GM12878 (cell line): ENCODE data around the gene BCAP29.

Source experiments
- ASH2L ChIP-seq: fragments of 300-600, 200-600 bp; sonication (generic); IDR thresholded peaks from 2 replicates; pipeline ENCODE4 v1.6.1; 2017; ENCODE audit warnings: low read depth, mild to moderate bottlenecking, borderline replicate concordance
- EZH2 ChIP-seq: IDR thresholded peaks from 2 replicates; pipeline ENCODE4 v1.6.1; 2012; ENCODE audit warnings: low read depth, mild to moderate bottlenecking, control low read depth, inconsistent platforms, low read length, borderline replicate concordance; ENCODE audit not compliant: control insufficient read depth
- STAT1 ChIP-seq: fragments of 450-650 bp; conservative IDR thresholded peaks from 2 replicates; pipeline ENCODE4 v1.6.1; 2014; ENCODE audit warnings: antibody characterized with exemption, mild to moderate bottlenecking
- YY1 ChIP-seq: IDR thresholded peaks from 2 replicates; pipeline ENCODE4 v1.6.1; 2011; ENCODE audit warnings: low read depth, mild to moderate bottlenecking, low read length
- TF ChIP-seq, protein P1 (sequence below): IDR thresholded peaks from 2 replicates; pipeline ENCODE4 v1.6.1; 2012; ENCODE audit warnings: low read length, inconsistent platforms
- TF ChIP-seq, protein P2 (sequence below): IDR thresholded peaks from 2 replicates; pipeline ENCODE4 v1.6.1; 2012; ENCODE audit warnings: low read depth, low read length, improper control_type of control experiment
- TF ChIP-seq, protein P3 (sequence below): fragments of 450-650 bp; IDR thresholded peaks from 2 replicates; pipeline ENCODE4 v1.6.1; 2017; ENCODE audit warnings: mild to moderate bottlenecking
- TF ChIP-seq, protein P4 (sequence below), 3 experiments: IDR thresholded peaks in 2 of 3; conservative IDR thresholded peaks in 1 of 3; 2 replicates each; pipeline ENCODE4 v1.5.1; 2011; ENCODE audit warnings: low read depth in 3 of 3, low read length in 3 of 3, mild to moderate bottlenecking in 3 of 3, control low read depth in 2 of 3, moderate library complexity in 2 of 3, inconsistent platforms in 1 of 3, mixed read lengths in 1 of 3; ENCODE audit not compliant: control insufficient read depth in 2 of 3, insufficient read depth in 1 of 3; ENCODE audit errors: extremely low read depth in 1 of 3

DNA sequence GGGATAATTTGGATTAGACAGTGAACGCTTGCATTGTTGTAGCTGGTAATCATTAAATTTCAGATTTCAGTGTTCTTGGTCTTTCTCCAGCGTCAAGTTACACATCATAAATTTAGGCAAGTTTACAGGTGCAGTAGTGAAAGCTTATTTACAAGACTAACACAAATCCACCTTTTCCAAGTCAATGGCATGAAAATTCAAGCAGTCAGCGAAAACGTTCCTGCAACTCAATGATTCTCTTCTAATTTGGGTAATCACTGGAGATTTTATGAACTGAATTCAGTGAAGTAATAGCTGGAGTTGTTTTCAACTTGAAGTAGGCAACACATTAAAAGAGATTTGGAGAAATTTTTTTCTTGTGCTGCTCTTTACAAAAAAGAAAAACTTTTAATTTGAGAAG lies 17.9 kb downstream of the BCAP29 start:
- TF ChIP-seq ASH2L, result no peak
- TF ChIP-seq, protein P1, sequence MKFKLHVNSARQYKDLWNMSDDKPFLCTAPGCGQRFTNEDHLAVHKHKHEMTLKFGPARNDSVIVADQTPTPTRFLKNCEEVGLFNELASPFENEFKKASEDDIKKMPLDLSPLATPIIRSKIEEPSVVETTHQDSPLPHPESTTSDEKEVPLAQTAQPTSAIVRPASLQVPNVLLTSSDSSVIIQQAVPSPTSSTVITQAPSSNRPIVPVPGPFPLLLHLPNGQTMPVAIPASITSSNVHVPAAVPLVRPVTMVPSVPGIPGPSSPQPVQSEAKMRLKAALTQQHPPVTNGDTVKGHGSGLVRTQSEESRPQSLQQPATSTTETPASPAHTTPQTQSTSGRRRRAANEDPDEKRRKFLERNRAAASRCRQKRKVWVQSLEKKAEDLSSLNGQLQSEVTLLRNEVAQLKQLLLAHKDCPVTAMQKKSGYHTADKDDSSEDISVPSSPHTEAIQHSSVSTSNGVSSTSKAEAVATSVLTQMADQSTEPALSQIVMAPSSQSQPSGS, result no peak
- TF ChIP-seq, protein P2, sequence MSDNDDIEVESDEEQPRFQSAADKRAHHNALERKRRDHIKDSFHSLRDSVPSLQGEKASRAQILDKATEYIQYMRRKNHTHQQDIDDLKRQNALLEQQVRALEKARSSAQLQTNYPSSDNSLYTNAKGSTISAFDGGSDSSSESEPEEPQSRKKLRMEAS, result no peak
- TF ChIP-seq YY1, result no peak
- no peak for TF ChIP-seq EZH2
- TF ChIP-seq, protein P3, sequence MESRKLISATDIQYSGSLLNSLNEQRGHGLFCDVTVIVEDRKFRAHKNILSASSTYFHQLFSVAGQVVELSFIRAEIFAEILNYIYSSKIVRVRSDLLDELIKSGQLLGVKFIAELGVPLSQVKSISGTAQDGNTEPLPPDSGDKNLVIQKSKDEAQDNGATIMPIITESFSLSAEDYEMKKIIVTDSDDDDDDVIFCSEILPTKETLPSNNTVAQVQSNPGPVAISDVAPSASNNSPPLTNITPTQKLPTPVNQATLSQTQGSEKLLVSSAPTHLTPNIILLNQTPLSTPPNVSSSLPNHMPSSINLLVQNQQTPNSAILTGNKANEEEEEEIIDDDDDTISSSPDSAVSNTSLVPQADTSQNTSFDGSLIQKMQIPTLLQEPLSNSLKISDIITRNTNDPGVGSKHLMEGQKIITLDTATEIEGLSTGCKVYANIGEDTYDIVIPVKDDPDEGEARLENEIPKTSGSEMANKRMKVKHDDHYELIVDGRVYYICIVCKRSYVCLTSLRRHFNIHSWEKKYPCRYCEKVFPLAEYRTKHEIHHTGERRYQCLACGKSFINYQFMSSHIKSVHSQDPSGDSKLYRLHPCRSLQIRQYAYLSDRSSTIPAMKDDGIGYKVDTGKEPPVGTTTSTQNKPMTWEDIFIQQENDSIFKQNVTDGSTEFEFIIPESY, result no peak
- no peak for TF ChIP-seq STAT1
- TF ChIP-seq, protein P4, sequence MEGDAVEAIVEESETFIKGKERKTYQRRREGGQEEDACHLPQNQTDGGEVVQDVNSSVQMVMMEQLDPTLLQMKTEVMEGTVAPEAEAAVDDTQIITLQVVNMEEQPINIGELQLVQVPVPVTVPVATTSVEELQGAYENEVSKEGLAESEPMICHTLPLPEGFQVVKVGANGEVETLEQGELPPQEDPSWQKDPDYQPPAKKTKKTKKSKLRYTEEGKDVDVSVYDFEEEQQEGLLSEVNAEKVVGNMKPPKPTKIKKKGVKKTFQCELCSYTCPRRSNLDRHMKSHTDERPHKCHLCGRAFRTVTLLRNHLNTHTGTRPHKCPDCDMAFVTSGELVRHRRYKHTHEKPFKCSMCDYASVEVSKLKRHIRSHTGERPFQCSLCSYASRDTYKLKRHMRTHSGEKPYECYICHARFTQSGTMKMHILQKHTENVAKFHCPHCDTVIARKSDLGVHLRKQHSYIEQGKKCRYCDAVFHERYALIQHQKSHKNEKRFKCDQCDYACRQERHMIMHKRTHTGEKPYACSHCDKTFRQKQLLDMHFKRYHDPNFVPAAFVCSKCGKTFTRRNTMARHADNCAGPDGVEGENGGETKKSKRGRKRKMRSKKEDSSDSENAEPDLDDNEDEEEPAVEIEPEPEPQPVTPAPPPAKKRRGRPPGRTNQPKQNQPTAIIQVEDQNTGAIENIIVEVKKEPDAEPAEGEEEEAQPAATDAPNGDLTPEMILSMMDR (IDR thresholded peaks at IDR 0.05 in 2 of 3, conservative IDR thresholded peaks at IDR 0.05 in 1 of 3; ENCODE audit: control insufficient read depth in 2 of 3, extremely low read depth in 1 of 3, insufficient read depth in 1 of 3, low read depth in 3 of 3, low read length in 3 of 3), result no peak
